Smooth muscle cell (in vitro differentiated cells): ENCODE results near the gene RDH13. TPM values are rescaled to one million over a fixed set of nuclear protein-coding genes. Genes with fewer than 3 reads are reported as not detected.

Source experiments
- DNase-seq: peaks from one replicate; lab custom pipeline; 2025; ENCODE audit not compliant: unreplicated experiment; lab: John Stamatoyannopoulos, UW
- H2AFZ ChIP-seq: fragments of 200-600 bp; sonication (generic); 2 replicates; pipeline ENCODE4 v1.6.0; 2016; ENCODE audit warnings: antibody characterized with exemption, low read depth, mild to moderate bottlenecking
- H3F3A ChIP-seq: fragments of 200-600 bp; sonication (generic); 2 replicates; pipeline ENCODE4 v1.6.0; 2017; ENCODE audit warnings: antibody characterized with exemption, low read depth
- H3K27ac ChIP-seq: fragments of 200-600 bp; sonication (generic); 2 replicates; pipeline ENCODE4 v1.5.1; 2016; ENCODE audit warnings: low read depth, mild to moderate bottlenecking
- H3K27me3 ChIP-seq: fragments of 200-600 bp; sonication (generic); 2 replicates; pipeline ENCODE4 v1.6.1; 2016; ENCODE audit warnings: low read depth, mild to moderate bottlenecking
- H3K36me3 ChIP-seq: fragments of 200-600 bp; sonication (generic); 2 replicates; pipeline ENCODE4 v1.5.1; 2016; ENCODE audit warnings: low read depth
- H3K4me1 ChIP-seq: fragments of 200-600 bp; sonication (generic); 2 replicates; pipeline ENCODE4 v1.5.1; 2016; ENCODE audit warnings: low read depth
- H3K4me2 ChIP-seq: fragments of 200-600 bp; sonication (generic); 2 replicates; pipeline ENCODE4 v1.6.0; 2016; ENCODE audit warnings: mild to moderate bottlenecking
- H3K4me3 ChIP-seq: fragments of 200-600 bp; sonication (generic); 2 replicates; pipeline ENCODE4 v1.5.1; 2016; ENCODE audit warnings: mild to moderate bottlenecking
- H3K79me2 ChIP-seq: fragments of 200-600 bp; sonication (generic); 2 replicates; pipeline ENCODE4 v1.6.0; 2016; ENCODE audit warnings: low read depth, mild to moderate bottlenecking
- H3K9ac ChIP-seq: fragments of 200-600 bp; sonication (generic); 2 replicates; pipeline ENCODE4 v1.6.0; 2016; ENCODE audit warnings: low read depth
- H3K9me3 ChIP-seq: fragments of 200-600 bp; sonication (generic); replicated peaks from 2 replicates; pipeline ENCODE4 v1.5.1; 2016; ENCODE audit warnings: low read depth
- H4K20me1 ChIP-seq: fragments of 200-600 bp; sonication (generic); 2 replicates; pipeline ENCODE4 v1.6.0; 2016; ENCODE audit warnings: low read depth
- WGBS: methylation state at CpG from one replicate; pipeline ENCODE4 v1.1.7; 2016; ENCODE audit warnings: low lambda C conversion rate; 5-methylcytosine and 5-hydroxymethylcytosine counted together
- polyA plus RNA-seq: library from polyadenylated mRNA; unstranded; fragments of >200 nt; fragmentation: Nextera tagmentation; extraction: Ambion mirVana; gene quantifications from 2 replicates; pipeline ENCODE4 v1.2.1, GENCODE V29; 2016
- total RNA-seq: library from RNA; depleted of rRNA; stranded (reverse); fragments of >200 nt; gene quantifications from 2 replicates; pipeline ENCODE4 v1.2.3, GENCODE V29; 2014
- TF ChIP-seq, protein P1 (sequence below): fragments of 200-600 bp; sonication (generic); IDR thresholded peaks from 2 replicates; pipeline ENCODE4 v1.5.1; 2017; ENCODE audit warnings: borderline replicate concordance, mild to moderate bottlenecking, antibody characterized with exemption; ENCODE audit not compliant: insufficient read depth, poor library complexity, severe bottlenecking

Gene RDH13
- total and polyA plus RNA-seq, 2 experiments from 2014 or later = 9.1 to 13.5 TPM

DNA sequence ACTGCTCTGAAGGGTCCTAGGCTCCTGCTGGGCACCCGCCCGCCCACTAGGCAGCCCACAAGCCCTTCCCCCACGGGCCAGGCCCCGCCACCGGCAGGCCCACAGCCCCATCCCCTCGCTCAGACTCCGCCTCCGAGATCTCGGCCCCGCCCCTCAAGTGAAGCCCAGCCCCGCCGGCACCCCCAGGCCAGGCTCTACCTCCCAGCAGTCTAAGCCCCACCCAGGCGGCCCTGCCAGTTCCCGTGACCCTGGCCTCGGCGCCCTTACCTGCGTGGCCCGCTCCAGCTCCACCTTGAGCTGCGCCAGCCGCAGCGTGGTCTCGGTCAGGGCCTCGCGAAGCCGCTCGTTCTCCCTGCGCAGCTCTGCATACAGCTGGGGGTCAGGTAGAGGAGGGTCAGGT is 29.0 kb upstream of the RDH13 start:
- no peaks in the 10 kb centered on the region for H3K27me3 ChIP-seq
- no peaks in the 10 kb centered on the region for H3K36me3 ChIP-seq
- H3K4me3 ChIP-seq = no peak overlapping the region
- peaks cover 8% of the 10 kb centered on the region for H3K4me1 ChIP-seq
- TF ChIP-seq, protein P1, sequence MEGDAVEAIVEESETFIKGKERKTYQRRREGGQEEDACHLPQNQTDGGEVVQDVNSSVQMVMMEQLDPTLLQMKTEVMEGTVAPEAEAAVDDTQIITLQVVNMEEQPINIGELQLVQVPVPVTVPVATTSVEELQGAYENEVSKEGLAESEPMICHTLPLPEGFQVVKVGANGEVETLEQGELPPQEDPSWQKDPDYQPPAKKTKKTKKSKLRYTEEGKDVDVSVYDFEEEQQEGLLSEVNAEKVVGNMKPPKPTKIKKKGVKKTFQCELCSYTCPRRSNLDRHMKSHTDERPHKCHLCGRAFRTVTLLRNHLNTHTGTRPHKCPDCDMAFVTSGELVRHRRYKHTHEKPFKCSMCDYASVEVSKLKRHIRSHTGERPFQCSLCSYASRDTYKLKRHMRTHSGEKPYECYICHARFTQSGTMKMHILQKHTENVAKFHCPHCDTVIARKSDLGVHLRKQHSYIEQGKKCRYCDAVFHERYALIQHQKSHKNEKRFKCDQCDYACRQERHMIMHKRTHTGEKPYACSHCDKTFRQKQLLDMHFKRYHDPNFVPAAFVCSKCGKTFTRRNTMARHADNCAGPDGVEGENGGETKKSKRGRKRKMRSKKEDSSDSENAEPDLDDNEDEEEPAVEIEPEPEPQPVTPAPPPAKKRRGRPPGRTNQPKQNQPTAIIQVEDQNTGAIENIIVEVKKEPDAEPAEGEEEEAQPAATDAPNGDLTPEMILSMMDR = no peak
- H3K4me2 ChIP-seq = no peak overlapping the region
- H3K79me2 ChIP-seq = no peaks in the 10 kb centered on the region
- no peak overlapping the region for H2AFZ ChIP-seq
- peaks cover 36% of the 10 kb centered on the region for H4K20me1 ChIP-seq
- no peak overlapping the region for H3K9ac ChIP-seq
- H3K27ac ChIP-seq = no peak overlapping the region
- no peaks in the 10 kb centered on the region for H3K9me3 ChIP-seq
- H3F3A ChIP-seq = peaks cover 6% of the 10 kb centered on the region
- no peak for DNase-seq
- WGBS = 89% methylated on average over 11 of the region's 27 CpGs

DNA sequence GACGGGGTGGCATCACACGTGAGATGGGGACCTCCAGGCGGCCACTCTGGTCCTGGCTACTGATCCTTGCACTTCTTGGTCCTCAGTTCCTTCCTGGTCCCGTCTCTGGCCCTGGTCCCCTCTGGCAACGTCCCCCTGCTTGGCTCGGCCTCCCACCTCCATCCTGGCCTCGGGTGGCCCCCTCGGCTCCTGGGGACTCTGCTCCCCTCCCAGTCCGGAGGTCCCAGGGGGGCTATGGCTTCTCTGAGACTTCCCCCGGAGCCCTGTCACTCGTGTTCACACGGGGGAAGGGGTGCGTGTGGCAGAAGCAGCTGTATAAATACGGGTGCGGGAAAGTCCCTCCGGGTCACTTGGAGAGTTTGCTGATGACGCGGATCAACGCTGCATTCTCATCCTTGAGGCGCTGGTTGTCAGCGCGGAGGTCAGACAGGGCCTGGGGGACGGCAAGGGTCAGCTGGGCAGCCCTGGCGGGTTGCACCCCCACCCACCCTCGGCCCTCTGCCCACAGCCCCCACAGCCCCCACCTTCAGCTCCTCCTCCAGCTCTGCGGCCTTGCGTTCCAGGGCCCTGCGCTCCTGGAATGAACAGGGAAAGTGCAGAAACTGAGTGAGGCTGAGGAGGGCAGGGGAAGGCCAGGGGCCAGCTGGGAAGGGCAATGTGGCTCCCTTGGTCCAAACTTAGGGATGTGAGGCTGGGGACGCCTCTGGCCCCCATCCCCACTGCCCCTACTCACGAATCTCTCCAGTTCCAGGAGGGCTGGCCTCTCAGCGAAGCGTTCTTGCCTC is 28.4 kb upstream of the RDH13 start:
- H3K36me3 ChIP-seq = no peaks in the 10 kb centered on the region
- peaks cover 6% of the 10 kb centered on the region for H3F3A ChIP-seq
- no peaks in the 10 kb centered on the region for H3K79me2 ChIP-seq
- no peaks in the 10 kb centered on the region for H3K9me3 ChIP-seq
- DNase-seq = no peak
- WGBS = 97% methylated on average over 28 of the region's 32 CpGs
- H2AFZ ChIP-seq = no peak overlapping the region
- peaks cover 33% of the 10 kb centered on the region for H4K20me1 ChIP-seq
- no peak overlapping the region for H3K4me2 ChIP-seq
- H3K4me1 ChIP-seq = peaks cover 8% of the 10 kb centered on the region
- no peak overlapping the region for H3K4me3 ChIP-seq
- no peak overlapping the region for H3K9ac ChIP-seq
- TF ChIP-seq, protein P1 = no peak
- peaks cover 4% of the 10 kb centered on the region for H3K27me3 ChIP-seq
- H3K27ac ChIP-seq = no peak overlapping the region

DNA sequence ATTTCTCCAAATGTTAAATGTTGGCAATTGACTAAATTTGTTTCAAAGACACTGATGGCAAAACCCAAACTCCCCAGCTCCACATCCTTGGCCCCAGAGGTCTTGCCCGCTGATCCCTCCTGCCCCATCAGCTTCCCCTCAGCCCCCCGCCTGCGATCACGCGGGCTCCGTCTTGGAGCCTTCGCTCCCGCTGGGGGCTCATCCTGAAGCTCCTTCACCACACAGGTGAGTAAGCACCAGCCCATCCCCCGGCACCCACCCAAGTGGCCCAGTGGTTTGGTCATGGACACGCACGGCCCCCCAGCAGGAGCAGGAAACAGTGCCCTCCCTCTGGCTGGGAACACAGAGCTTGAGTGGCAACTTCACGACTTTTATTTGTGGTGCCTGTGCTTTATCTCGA is 27.6 kb upstream of the RDH13 start:
- Histone ChIP-seq H2AFZ (no peak overlapping the region), H3K36me3 (no peaks in the 10 kb centered on the region), H3K27me3 (peaks cover 10% of the 10 kb centered on the region), H3K27ac (no peak overlapping the region), H3K4me1 (peaks cover 8% of the 10 kb centered on the region), H3K9ac (no peak overlapping the region), H3K4me3 (no peak overlapping the region), H3K79me2 (no peaks in the 10 kb centered on the region), H3F3A (peaks cover 6% of the 10 kb centered on the region), H3K4me2 (no peak overlapping the region), H3K9me3 (no peaks in the 10 kb centered on the region), H4K20me1 (peaks cover 29% of the 10 kb centered on the region)
- no peak for DNase-seq
- TF ChIP-seq, protein P1 = no peak
- 97% methylated on average over 13 of the region's 13 CpGs for whole genome bisulfite sequencing
